ENCODE measurements around the gene PDE4D. TPM values are rescaled to one million over a fixed set of nuclear protein-coding genes. Genes with fewer than 3 reads are reported as not detected.

The PDE4D gene
- total RNA-seq, 1 experiment from 2014 or later: 3.6 TPM

GRCh38 chr5:59198365-59198764 is 695.2 kb downstream of the PDE4D start:
- H3K9me2 ChIP-seq (replicated peaks; ENCODE audit: low read length): no peaks in the 10 kb centered on the region
- intact Hi-C loops (cut with micrococcal nuclease): no loop called here
- H3K4me1 ChIP-seq (ENCODE audit: insufficient read depth, low read length): peaks cover 9% of the 10 kb centered on the region; the same call in 1 of the 2 replicates
- no peak overlapping the region for H3K4me2 ChIP-seq (ENCODE audit: low read length)
- ChIA-PET CTCF (no interaction called here), POLR2A (ENCODE audit: unreplicated experiment) (no interaction called here)
- no peak for TF ChIP-seq EZH2phosphoT487 (IDR thresholded peaks at IDR 0.05; ENCODE audit: borderline replicate concordance, low read length)
- TF ChIP-seq, protein P1, sequence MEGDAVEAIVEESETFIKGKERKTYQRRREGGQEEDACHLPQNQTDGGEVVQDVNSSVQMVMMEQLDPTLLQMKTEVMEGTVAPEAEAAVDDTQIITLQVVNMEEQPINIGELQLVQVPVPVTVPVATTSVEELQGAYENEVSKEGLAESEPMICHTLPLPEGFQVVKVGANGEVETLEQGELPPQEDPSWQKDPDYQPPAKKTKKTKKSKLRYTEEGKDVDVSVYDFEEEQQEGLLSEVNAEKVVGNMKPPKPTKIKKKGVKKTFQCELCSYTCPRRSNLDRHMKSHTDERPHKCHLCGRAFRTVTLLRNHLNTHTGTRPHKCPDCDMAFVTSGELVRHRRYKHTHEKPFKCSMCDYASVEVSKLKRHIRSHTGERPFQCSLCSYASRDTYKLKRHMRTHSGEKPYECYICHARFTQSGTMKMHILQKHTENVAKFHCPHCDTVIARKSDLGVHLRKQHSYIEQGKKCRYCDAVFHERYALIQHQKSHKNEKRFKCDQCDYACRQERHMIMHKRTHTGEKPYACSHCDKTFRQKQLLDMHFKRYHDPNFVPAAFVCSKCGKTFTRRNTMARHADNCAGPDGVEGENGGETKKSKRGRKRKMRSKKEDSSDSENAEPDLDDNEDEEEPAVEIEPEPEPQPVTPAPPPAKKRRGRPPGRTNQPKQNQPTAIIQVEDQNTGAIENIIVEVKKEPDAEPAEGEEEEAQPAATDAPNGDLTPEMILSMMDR (conservative IDR thresholded peaks at IDR 0.05; ENCODE audit: low read depth, low read length): no peak
- no peak for TF ChIP-seq EZH2 (IDR thresholded peaks at IDR 0.05; ENCODE audit: low read length, unreplicated experiment)
- ATAC-seq (no peak), DNase-seq (no peak)
- H3K27ac ChIP-seq (ENCODE audit: low read length): no peak overlapping the region
- BruUV-seq (replicated peaks): no TSS peak
- no peak overlapping the region for H2AFZ ChIP-seq (ENCODE audit: low read length)
- H3K36me3 ChIP-seq (ENCODE audit: low read depth, low read length): no peaks in the 10 kb centered on the region
- no peaks in the 10 kb centered on the region for H3K27me3 ChIP-seq (ENCODE audit: low read length)
- no peaks in the 10 kb centered on the region for H3K79me2 ChIP-seq (ENCODE audit: low read length)
- no peaks in the 10 kb centered on the region for H3K9me3 ChIP-seq (ENCODE audit: low read length)
- H3F3A ChIP-seq (ENCODE audit: low read length, unreplicated experiment): no peaks in the 10 kb centered on the region
- H4K20me1 ChIP-seq (ENCODE audit: low read length): no peaks in the 10 kb centered on the region
- no peak overlapping the region for H3K4me3 ChIP-seq (ENCODE audit: low read length)
- no peak overlapping the region for H3K9ac ChIP-seq (ENCODE audit: low read length)

- CTCF ChIA-PET: no interaction called here
- H3K4me1 ChIP-seq (ENCODE audit: insufficient read depth, low read length): peaks cover 9% of the 10 kb centered on the region; the same call in 1 of the 2 replicates
- H3K4me3 ChIP-seq (ENCODE audit: low read length): no peak overlapping the region
- no peaks in the 10 kb centered on the region for H4K20me1 ChIP-seq (ENCODE audit: low read length)
- no peak overlapping the region for H3K9ac ChIP-seq (ENCODE audit: low read length)
- BruUV-seq (replicated peaks): no TSS peak
- no peaks in the 10 kb centered on the region for H3K36me3 ChIP-seq (ENCODE audit: low read depth, low read length)
- no peak overlapping the region for H3K4me2 ChIP-seq (ENCODE audit: low read length)
- H2AFZ ChIP-seq (ENCODE audit: low read length): no peak overlapping the region
- no peaks in the 10 kb centered on the region for H3K27me3 ChIP-seq (ENCODE audit: low read length)
- H3K9me2 ChIP-seq (replicated peaks; ENCODE audit: low read length): no peaks in the 10 kb centered on the region
- intact Hi-C loops (cut with micrococcal nuclease): no loop called here
- POLR2A ChIA-PET (ENCODE audit: unreplicated experiment): no interaction called here
- H3F3A ChIP-seq (ENCODE audit: low read length, unreplicated experiment): no peaks in the 10 kb centered on the region
- TF ChIP-seq EZH2phosphoT487 (IDR thresholded peaks at IDR 0.05; ENCODE audit: borderline replicate concordance, low read length): no peak
- TF ChIP-seq EZH2 (IDR thresholded peaks at IDR 0.05; ENCODE audit: low read length, unreplicated experiment): no peak
- TF ChIP-seq, protein P1 (conservative IDR thresholded peaks at IDR 0.05; ENCODE audit: low read depth, low read length): no peak
- ATAC-seq (no peak), DNase-seq (no peak)
- H3K27ac ChIP-seq (ENCODE audit: low read length): no peak overlapping the region
- H3K9me3 ChIP-seq (ENCODE audit: low read length): no peaks in the 10 kb centered on the region
- no peaks in the 10 kb centered on the region for H3K79me2 ChIP-seq (ENCODE audit: low read length)
Measured at GRCh38 chr5:59197911-59198310, 695.6 kb downstream of the PDE4D start.

GRCh38 chr5:59193616-59194319 is 699.8 kb downstream of the PDE4D start:
- Histone ChIP-seq H3K4me1 (ENCODE audit: insufficient read depth, low read length) (peaks cover 9% of the 10 kb centered on the region; the same call in 1 of the 2 replicates), H3K9ac (ENCODE audit: low read length) (peak overlapping the region; percentile 38), H3K9me2 (replicated peaks; ENCODE audit: low read length) (no peaks in the 10 kb centered on the region), H3F3A (ENCODE audit: low read length, unreplicated experiment) (no peaks in the 10 kb centered on the region), H4K20me1 (ENCODE audit: low read length) (no peaks in the 10 kb centered on the region), H2AFZ (ENCODE audit: low read length) (no peak overlapping the region), H3K27me3 (ENCODE audit: low read length) (no peaks in the 10 kb centered on the region), H3K27ac (ENCODE audit: low read length) (peak overlapping the region; percentile 91), H3K4me3 (ENCODE audit: low read length) (no peak overlapping the region), H3K79me2 (ENCODE audit: low read length) (no peaks in the 10 kb centered on the region), H3K4me2 (ENCODE audit: low read length) (no peak overlapping the region), H3K36me3 (ENCODE audit: low read depth, low read length) (no peaks in the 10 kb centered on the region), H3K9me3 (ENCODE audit: low read length) (no peaks in the 10 kb centered on the region)
- BruUV-seq (replicated peaks): no TSS peak
- ATAC-seq (peak; percentile 98), DNase-seq (peak; percentile 75)
- ChIA-PET POLR2A (ENCODE audit: unreplicated experiment) (no interaction called here), CTCF (no interaction called here)
- TF ChIP-seq, protein P1 (conservative IDR thresholded peaks at IDR 0.05; ENCODE audit: low read depth, low read length): no peak
- TF ChIP-seq EZH2 (IDR thresholded peaks at IDR 0.05; ENCODE audit: low read length, unreplicated experiment): no peak
- TF ChIP-seq EZH2phosphoT487 (IDR thresholded peaks at IDR 0.05; ENCODE audit: borderline replicate concordance, low read length): no peak
- intact Hi-C loops (cut with micrococcal nuclease): no loop called here
